GM12878 (cell line): ENCODE data around the gene TMEM38A.

ENCODE experiments used
- EZH2 ChIP-seq: IDR thresholded peaks from 2 replicates; pipeline ENCODE4 v1.6.1; 2012; ENCODE audit warnings: low read depth, mild to moderate bottlenecking, control low read depth, inconsistent platforms, low read length, borderline replicate concordance; ENCODE audit not compliant: control insufficient read depth
- NKRF ChIP-seq: fragments of 450-650 bp; conservative IDR thresholded peaks from 2 replicates; pipeline ENCODE4 v1.6.1; 2017; ENCODE audit warnings: mild to moderate bottlenecking, moderate library complexity
- SUPT20H ChIP-seq: IDR thresholded peaks from 2 replicates; pipeline ENCODE4 v1.6.1; 2011; ENCODE audit warnings: low read depth, mild to moderate bottlenecking, low read length, moderate library complexity, borderline replicate concordance; ENCODE audit not compliant: control insufficient read depth
- ZNF274 ChIP-seq: IDR thresholded peaks from one replicate; pipeline ENCODE4 v1.8.0; 2011; ENCODE audit not compliant: insufficient read length, insufficient read depth

GRCh38 chr19:16649734-16650133, 11.2 kb upstream of the TMEM38A start:
- no peak for TF ChIP-seq ZNF274
- no peak for TF ChIP-seq NKRF
- TF ChIP-seq SUPT20H, result no peak
- TF ChIP-seq EZH2, result no peak
